NCI-H1105 (cell line): ENCODE measurements around the gene LGALS7B.
"Not testable (repeated sequence)": the region's sequence is repeated elsewhere in the genome, so short reads cannot be mapped to it uniquely, and the experiment has no call there.

Experiments
- DNase-seq: peaks from one replicate; lab custom pipeline; 2025; lab: John Stamatoyannopoulos, UW

LGALS7B gene

DNA sequence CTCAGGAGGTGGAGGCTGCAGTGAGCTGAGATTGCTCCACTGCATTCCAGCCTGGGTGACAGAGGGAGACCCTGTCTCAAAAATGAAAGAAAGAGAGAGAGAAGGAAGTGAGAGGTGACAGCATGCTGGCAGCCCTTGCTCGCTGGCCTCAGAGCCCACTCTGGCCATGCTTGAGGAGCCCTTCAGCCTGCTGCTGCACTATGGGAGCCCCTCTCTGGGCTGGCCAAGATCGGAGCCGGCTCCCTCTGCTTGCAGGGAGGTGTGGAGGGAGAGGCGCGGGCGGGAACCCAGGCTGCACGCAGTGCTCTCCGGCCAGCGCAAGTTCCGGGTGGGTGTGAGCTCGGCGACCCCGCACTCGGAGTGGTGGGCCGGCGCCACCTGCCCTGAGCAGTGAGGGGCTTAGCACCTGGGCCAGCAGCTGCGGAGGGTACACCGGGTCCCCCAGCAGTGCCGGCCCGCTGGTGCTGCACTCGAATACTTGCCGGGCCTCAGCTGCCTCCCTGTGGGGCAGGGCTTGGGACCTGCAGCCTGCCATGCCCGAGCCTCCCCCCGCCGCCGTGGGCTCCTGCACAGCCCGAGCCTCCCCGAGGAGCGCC lies 32.3 kb downstream of the LGALS7B start:
- DNase-seq = not testable (repeated sequence)

DNA sequence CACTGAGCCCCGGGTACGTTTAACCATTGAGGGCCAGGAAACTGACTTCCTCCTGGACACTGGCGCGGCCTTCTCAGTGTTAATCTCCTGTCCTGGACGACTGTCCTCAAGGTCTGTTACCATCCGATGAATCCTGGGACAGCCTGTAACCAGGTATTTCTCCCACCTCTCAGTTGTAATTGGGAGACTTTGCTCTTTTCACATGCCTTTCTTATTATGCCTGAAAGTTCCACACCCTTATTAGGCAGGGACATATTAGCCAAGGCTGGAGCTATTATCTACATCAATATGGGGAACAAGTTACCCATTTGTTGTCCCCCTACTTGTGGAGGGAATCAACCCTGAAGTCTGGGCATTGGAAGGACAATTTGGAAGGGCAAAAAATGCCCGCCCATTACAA lies 36.9 kb downstream of the LGALS7B start:
- DNase-seq = not testable (repeated sequence)

GRCh38 chr19:38826856-38827551 lies 38.0 kb downstream of the LGALS7B start:
- no peak for DNase-seq

GRCh38 chr19:38829203-38829602 lies 40.2 kb downstream of the LGALS7B start:
- DNase-seq = not testable (repeated sequence)

GRCh38 chr19:38830039-38830733 lies 41.2 kb downstream of the LGALS7B start:
- DNase-seq = no peak

DNA sequence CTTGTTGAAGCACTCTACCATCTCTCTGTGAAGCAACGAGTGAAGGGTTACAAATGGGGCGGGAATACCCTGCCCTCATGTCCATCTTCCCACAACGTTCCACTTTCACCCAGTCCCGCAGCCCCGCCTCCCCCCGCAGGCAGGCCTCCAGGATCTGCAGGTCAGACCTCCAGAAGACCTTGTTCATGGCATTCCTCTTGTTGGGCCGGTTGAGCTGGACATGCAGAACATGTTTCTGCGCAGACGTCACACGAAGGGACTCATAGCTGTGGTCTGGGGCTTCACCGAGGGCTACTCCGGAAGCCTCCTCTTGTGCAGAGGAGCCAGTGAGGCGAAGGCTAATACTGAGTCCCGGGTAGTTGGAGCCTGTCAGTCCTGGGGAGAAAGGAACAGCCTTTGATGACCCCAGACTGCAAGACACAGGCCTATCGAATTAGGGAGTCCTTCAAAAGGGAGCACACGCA lies 42.2 kb downstream of the LGALS7B start:
- DNase-seq = no peak

- DNase-seq = no peak
Measured at GRCh38 chr19:38833092-38833425, 44.1 kb downstream of the LGALS7B start.

GRCh38 chr19:38834104-38834490 lies 45.1 kb downstream of the LGALS7B start:
- DNase-seq = no peak

GRCh38 chr19:38834590-38834989 lies 45.6 kb downstream of the LGALS7B start:
- no peak for DNase-seq

DNA sequence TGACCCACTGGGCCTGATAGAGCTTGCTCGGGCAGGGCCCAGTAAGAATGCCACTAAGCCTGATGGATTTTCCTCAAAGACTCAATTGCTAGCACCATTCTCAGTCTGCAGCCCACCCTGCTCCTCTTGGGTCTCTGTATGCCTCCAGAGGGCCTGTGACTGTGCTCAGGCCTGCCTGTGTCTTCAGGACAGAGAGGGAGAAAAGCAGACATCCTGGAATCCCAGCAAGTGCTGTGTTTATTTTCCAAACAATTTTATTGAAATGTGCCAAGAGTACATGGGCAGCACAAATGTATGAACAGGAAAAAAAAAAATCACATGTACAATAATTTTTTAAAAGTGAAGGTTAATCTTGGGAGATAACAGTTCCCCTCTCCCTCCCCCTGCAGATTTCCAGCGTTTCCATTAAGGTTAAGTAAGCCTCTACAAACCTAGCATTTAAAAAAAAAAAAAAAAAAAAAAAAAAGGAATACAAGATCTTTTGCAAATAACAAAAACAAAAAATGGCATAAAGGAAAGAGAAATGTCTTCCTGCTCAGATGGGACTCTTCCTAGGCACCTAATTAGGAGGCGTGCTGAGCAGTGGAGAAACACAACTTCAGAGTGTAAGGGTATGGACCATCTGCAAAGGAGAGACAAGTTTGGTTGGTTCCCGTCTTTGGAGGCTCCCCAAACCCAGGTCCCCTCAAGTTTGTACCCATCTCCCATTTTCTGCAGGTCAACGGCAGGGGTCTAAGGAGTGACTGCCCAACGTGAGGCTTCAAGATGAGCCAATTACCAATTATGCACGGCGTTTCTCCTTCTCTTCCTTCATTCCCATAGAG lies 47.4 kb downstream of the LGALS7B start:
- no peak for DNase-seq

- no peak for DNase-seq
Measured at GRCh38 chr19:38836983-38837626, 48.1 kb downstream of the LGALS7B start.

DNA sequence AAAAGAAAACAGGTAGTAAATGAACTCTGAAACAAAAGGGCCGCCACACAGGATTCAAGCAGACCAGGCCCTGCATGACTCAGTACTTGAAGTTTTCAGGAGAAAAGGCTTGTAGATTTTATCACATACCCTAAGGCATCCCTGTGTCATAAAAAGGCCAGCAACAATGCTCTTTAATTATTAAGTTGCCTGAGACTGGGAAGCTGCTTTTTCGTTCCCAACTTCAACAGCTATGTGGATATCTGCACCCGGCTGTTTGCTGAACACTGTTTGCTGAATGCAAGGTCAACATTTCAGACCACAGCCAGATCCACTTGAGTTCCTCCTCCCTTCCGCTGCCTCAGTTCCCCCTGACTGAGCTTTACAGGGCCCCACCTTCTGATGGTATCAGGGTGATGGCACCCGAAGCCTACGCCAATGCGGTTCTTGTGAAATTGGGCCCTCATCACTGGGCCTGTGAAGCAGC lies 48.7 kb downstream of the LGALS7B start:
- DNase-seq = no peak

DNA sequence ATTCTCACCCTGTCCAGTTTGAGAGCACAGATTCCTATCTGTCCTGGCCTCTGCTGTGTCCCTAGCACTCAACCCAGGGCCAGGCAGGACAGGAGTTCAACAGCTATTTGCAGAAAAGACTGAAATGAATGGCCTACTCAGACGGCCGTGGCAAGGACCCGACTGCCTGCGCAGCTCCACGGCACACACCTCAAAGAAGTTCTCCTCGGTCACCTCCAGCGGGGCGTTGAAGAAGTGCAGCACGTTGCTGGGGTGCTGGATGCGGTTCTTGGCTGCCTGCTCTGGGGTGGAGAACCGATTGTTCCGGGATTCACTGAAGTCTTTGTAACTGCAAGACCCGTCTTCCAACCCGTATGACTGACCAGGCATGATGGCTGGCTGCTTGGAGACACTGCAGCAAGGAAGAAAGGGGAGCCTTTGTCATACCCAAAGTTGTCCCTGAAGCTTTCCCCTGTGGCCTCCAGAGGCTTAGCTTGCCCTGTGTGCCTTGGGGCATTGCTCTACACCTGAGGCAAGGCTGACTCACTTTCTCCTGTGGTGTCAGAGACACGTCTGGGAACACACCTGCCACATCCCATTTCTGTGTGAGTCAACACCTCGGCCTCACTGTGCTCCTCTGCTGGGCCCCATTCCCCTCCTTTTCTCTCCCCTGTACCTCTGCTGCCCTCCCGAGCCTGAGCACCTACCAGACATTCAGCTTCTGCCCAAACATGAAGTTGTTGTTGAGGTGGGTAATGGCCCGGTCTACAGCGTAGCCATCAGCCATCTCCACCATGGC lies 49.4 kb downstream of the LGALS7B start:
- no peak for DNase-seq

DNA sequence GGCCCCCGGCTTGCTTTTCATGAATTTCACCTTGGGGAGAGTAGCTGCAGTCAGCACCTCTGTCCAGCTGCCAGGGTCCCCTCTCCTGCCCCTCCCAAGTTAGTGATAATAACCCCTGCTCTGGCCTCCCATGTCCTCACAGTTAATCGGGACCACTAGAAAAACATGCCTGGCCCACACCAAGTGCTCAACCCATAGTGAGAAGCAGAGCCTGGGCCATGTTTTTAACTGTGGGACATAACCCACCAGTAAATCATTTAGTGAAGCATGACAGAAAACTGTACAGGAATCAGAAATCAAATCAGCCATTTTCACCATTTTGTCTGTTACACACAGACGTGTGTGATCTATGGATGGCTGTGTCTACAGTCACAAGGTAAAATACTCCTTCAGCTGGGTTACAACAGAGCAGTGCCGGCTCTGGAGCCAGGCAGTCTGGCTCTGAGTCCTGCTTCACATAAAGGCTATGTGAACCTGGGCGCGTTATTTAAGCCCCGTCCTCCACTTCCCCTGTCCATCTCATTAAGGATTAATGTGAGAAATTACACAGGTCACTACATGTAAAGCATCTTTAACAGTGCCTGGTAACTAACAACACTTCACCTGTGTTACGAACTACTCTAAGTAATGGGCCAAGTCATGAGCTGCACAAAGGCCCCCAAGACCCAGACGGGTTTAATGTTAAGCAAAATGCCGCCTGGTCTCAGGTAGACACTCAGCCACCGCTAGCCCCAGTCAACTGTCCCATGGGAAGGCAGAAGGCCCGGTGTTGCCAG lies 50.2 kb downstream of the LGALS7B start:
- DNase-seq = no peak

GRCh38 chr19:38839816-38840582 lies 51.0 kb downstream of the LGALS7B start:
- DNase-seq = no peak

GRCh38 chr19:38840583-38840968 lies 51.6 kb downstream of the LGALS7B start:
- DNase-seq = no peak
